Measurements from ENCODE around the gene SMAD6. TPM values are rescaled to one million over a fixed set of nuclear protein-coding genes. Genes with fewer than 3 reads are reported as not detected.

Gene SMAD6
- total RNA-seq, 1 experiment from 2014 or later: 6.6 TPM

- Histone ChIP-seq H3K27me3 (ENCODE audit: insufficient read depth, low read length) (no peaks in the 10 kb centered on the region), H3K27ac (ENCODE audit: low read depth, low read length) (no peak overlapping the region), H3K9me3 (ENCODE audit: control insufficient read depth in 1 of 2, insufficient read depth in 1 of 2, low read depth in 1 of 2, low read length in 2 of 2) (no peaks in the 10 kb centered on the region), H3K9ac (ENCODE audit: low read length) (no peak overlapping the region), H4K20me1 (ENCODE audit: insufficient read depth) (no peaks in the 10 kb centered on the region), H3K36me3 (ENCODE audit: control insufficient read depth in 1 of 2, insufficient read depth in 2 of 2, low read length in 2 of 2) (no peaks in the 10 kb centered on the region), H2AFZ (ENCODE audit: low read depth, low read length, poor library complexity, severe bottlenecking) (no peak overlapping the region), H3K79me2 (ENCODE audit: insufficient read depth, low read length) (no peaks in the 10 kb centered on the region), H3K4me3 (replicated peaks in 1 of 2; ENCODE audit: low read depth in 1 of 2, low read length in 2 of 2) (no peak overlapping the region), H3K9me2 (ENCODE audit: insufficient read depth) (no peaks in the 10 kb centered on the region), H3K4me1 (ENCODE audit: control insufficient read depth in 1 of 2, insufficient read depth in 2 of 2, low read length in 2 of 2) (peaks cover 12 to 19% of the 10 kb centered on the region in 2 experiments), H3K4me2 (ENCODE audit: low read length) (no peak overlapping the region)
- no peak for ATAC-seq
- POLR2A ChIA-PET: no interaction called here
- RAD21 ChIA-PET (ENCODE audit: low non-redundant PET in 1 of 2, low total read pairs in 2 of 2, uncharacterized antibody in 2 of 2, unreplicated experiment in 2 of 2): no interaction called here
- no TSS peak for BruUV-seq (replicated peaks)
- TF ChIP-seq CBX3 (IDR thresholded peaks at IDR 0.05; ENCODE audit: low read depth) (no peak), RAD21 (IDR thresholded peaks at IDR 0.05; ENCODE audit: low read depth) (no peak), POLR2AphosphoS5 (IDR thresholded peaks at IDR 0.05; ENCODE audit: low read depth, low read length) (no peak), CTCF (IDR thresholded peaks at IDR 0.05 in 2 of 3, conservative IDR thresholded peaks at IDR 0.05 in 1 of 3; ENCODE audit: borderline replicate concordance in 1 of 3, insufficient read depth in 1 of 3, low read depth in 2 of 3, low read length in 2 of 3) (no peak), ELF1 (IDR thresholded peaks at IDR 0.05; ENCODE audit: borderline replicate concordance, low read depth) (no peak), TCF7L2 (IDR thresholded peaks at IDR 0.05; ENCODE audit: borderline replicate concordance, extremely low read depth, insufficient read depth, insufficient read length) (no peak), SP1 (IDR thresholded peaks at IDR 0.05; ENCODE audit: low read depth) (no peak), ZBTB33 (IDR thresholded peaks at IDR 0.05; ENCODE audit: extremely low read depth, insufficient replicate concordance, low read length) (no peak)
- CTCF ChIA-PET: no interaction called here
- no peak for DNase-seq (ENCODE audit: low read depth, low spot score)
- intact Hi-C loops (cut with micrococcal nuclease): no loop called here
Observed at GRCh38 chr15:66733976-66734375, 31.9 kb downstream of the SMAD6 start.

Measured in HCT116 (cell line).